GM21528 (cell line): Measurements from ENCODE around the gene COL17A1.

Experiments
- ATAC-seq: cut with Tn5 transposase; IDR thresholded peaks from one replicate; pipeline ENCODE4 v1.9.1; 2021; ENCODE audit warnings: mild to moderate bottlenecking, moderate library complexity; ENCODE audit not compliant: unreplicated experiment, low FRiP score

The COL17A1 gene

DNA sequence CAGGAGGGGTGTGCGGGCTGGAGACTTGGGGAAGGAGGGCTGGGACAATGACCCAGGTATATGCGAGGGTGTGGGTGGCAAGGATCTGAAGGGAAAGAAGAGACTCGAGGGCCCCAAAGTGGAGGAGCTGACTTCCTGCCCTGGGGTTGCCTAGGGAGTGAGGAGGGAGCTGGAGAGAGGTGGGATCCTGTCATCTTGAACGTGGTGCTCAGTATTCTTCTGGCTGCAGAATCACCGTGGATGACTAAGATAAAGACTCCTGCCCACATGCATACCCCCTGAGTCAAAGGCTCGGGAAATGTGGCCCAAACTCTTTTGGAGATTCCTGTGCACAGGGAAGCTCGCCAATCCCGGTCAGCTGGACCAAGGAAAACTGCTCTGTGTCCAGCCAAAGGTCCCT is 31.2 kb downstream of the COL17A1 start:
- ATAC-seq: no peak

DNA sequence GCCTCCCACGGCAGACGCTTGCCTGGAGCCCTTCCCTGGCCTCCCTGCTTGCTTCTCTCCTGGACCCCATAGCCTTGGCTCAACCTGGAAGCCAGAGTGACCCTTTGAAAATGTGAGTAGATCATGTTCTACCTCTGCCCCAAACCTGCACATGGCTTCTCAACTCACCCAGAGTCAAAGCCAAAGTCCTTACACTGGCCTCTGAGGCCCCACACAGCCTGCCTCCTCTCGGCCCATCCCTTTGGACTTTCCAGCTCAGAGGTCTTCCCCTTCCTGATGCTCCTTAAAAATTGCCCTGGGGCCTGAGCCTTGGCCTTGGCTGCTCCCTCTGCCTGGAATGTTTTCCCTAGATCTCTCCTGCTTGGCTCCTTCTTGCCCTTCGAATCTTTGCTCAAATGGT is 32.5 kb downstream of the COL17A1 start:
- no peak for ATAC-seq

DNA sequence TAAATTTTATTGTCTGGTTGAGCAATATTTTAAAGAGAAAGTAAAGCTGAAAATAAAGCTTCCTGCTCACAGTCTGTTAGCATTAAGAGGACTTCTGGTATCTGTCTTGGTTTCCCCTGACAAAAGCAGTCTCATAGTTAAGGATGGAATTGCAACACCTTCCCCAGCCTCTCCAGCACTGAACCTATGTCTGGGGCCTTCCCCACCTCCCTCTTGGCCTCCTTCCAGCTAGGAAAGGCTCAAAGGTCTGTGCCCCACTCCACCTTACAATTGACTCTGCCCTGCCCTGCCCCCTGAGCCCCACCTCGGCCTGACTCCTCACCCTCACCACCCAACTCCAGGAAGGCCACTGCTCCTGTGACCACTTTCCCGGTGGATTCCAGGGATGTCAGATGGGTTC is 33.2 kb downstream of the COL17A1 start:
- no peak for ATAC-seq

DNA sequence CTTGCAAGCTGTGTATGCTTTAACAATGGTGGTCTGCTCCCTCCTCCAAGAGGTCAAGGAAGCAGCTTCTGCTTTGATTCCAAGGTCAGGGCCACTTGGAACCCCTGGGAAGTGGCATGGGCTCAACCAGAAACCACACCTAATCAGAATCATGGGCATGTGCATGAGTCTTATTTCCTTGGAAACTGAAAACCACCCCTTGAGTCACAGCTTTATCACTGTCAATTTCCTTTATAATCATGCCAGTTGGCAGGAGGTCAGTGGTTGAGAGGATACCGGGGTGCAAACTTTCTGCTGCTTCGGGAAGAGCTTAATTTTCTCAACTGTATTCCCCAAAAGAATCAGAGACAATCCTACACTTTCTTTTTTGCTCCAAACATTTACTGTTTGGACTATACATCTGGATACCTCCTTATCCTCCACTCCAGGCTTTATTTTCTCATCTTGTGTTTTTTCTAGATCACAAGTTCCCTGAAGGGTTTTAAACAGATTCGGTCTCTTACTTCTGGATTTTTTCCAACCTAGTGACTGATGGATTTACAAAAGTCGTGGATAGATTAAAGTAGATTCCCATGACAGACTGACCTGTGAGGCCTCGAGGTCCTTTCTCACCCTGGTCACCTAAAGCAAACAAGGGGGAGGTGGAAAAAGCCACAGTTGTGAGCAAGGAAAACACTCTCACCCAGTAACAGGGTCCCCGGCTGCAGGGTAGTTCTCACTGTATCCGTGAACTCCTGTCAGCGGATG is 36.0 kb downstream of the COL17A1 start:
- no peak for ATAC-seq

DNA sequence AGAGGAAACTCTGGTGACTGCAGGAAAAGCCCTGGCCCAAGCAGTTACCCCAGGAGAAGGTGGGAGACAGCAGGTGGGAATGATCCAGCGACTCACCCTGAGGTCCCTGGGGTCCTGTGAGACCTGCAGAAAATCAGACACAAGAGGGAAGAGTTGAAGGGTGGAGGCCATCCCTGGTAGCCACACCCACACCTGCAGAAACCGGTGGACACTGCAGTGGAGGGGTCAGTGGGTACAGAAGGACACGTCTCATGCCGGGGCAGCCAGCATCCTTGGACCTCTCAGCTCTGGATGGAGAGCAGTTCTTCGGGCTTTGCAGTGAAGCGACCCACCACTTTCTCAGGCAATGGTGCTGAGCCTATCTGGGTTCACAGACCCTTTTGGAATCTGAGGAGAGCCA is 39.0 kb downstream of the COL17A1 start:
- ATAC-seq: no peak

DNA sequence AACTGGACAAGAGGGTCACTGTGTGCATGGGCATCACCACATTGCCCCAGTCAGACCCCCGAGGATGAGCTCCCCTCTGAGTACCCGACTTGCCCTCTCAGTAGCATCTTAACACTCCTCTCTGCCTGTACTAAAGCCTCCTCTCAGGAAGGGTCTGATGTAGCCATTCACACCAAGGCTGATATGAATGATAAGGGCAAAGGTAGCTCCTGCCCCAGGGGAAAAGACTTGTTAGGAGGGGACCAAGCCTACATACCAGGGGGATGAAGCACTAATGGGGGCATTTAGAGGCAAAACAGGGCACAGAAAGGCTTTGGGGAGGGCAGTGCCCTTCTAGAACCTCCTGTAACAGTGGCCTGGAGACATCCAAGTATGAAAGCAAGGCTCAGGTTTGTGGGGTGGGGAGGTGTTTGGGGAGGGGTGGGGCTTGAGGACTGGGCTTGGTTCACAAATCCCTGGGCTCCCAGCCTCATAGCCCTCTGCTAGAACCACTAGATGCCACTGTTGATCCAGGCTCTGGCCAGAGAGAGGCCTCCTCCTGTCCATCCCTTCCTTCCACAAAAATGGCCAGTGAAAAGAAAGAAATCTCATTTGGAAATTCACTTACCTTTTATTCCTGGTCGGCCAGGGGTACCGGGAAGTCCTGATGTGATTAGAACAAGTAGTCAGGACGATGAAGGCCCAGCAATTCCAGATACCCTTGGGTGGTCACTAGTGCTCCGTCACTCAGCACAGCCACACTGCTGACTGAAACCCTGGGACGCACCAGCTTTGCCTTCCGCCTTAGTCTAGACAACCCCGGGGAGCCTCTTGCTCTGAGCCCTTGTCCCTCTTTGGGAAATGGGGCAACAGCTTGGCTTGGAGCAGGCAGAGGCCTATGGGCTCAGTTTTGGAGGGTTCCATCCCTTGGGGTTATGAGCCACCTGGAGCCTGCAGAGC is 40.3 kb downstream of the COL17A1 start:
- ATAC-seq: no peak

DNA sequence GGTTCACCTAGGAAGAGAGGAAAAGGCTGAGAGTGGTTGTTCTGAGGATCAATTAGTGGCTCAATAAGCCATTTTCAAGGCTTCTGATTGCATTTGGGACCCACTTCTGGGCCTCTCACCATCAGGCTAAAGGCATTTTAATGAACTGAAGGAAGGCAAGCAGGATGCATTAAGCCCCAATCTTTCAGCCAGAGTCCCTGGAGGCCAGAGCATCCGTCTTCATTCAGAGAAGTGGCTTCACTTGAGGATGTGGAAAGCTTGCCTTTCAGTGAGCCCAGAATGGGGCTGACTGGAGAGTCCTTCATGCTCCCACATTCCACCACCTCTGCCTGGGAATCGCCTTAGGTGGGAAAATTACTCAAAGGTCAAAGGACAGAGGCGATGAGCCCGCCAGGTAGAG is 41.8 kb downstream of the COL17A1 start:
- ATAC-seq: no peak

DNA sequence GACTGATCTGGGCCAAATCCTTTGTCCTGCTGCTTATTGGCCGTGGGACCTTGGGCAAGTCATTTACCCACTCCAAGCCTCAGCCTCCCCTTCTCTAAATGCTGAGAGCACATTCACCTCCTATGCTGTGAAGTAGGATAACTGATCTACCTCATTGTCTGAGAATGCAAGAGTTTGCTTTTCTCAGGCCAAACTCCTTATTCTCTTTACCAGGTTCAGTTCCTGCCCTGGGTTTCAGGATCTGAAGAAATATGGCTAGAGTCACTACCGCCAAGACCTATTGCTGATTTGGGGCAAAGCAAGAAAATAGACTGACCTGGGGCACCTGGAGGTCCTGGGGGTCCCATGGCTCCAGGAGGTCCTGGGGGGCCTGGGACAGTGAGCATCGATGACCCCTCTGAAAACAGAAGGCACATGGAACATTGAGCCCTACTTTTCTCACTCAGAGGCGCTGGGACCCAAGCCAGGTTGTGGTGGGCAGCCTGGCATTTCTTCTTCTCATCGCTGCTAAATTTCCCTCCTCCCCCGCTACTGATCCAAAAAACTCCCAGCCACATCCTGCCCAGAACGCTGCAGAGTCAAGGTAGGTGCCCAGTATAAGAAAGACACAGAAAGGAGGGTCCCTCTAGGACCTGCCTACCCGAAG is 42.4 kb downstream of the COL17A1 start:
- ATAC-seq: no peak

DNA sequence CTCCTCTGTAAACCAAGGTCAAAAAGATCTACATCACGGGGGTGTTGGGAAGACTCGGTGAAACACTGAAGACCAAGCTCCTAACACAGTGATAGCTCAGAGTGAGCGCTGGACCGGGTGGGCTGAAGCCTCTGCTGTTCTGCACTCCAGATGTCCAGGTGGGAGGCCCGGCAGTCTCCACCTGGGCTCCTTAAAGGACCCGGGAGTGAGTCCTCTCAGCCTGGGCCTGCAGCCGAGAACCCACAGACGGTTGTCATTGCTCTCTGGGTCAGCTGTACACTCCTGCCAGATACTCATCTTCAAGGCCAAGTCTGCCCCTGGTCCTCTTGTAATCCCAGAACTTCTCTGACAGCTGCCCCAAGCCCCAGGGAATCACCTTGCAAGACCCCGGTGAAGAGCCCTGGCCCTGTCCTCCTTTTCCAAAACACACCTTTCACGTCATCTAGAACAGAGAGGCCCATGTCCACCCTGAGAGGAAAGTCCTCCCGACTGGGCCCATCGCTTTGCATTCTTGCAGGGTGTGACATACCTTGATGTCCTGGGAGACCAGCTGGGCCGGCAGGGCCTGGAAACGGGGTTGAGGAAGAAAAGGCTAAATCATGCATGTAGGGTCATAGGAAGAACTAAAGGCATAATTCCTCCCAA is 43.7 kb downstream of the COL17A1 start:
- no peak for ATAC-seq

DNA sequence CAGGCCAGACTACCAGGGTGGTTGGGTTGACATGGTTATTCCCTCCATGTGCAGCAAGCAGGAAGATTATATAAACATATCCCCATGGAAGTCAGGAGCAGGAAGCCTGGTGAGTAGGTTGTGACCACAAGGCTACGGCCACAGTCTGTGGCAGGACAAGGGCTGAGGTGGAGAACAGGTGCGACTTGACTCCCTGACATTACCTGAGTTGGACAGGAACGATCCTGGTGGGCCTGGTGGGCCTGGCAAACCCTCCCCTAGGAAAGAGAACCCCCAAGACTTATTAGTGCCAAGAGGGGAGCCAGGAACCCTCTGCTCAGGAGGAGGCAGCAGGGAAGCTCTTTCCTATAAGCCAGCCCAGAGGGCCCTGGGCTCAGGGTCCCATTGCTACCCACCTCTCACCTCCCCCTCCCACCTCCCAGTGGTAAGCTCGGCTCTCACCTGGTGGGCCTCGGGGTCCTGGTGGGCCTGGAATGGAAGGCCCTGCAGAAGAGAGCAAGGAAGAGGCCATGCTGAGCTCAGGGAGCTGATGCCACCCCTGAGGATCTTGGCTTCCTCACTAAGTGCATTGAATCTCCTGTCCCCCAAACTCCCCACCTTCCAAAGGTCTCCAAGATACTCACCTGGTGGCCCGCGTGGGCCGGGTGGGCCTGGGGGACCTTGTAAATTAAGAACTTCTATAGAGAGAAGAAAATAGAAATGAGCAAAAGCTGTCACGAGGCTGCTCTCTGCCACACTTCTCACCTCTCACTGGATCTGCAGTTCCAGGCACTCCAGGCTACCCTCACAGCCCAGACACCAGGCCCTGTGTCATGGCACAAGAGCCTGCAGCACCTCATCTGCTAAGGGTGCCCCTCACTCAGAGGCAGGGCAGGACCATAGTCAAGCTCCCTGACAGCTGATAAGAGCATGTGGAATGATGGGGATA is 44.6 kb downstream of the COL17A1 start:
- ATAC-seq: no peak

DNA sequence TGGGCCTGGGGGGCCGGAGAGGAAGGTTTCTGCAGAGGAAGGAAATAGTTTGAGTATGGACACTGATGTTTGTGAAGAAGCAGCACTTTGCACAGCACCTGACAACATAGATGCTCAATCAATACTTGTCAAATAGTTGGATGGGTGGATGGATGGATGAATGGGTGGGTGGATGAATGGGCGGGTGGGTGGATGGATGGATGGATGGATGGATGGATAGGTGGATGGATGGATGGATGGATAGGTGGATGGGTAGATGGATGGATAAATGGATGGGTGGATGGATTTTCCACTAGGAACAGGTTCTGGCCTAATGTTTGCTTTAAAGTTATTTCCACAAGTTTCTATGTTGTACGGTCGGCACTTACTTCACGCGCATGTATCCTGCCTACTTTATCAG is 45.3 kb downstream of the COL17A1 start:
- ATAC-seq: no peak

DNA sequence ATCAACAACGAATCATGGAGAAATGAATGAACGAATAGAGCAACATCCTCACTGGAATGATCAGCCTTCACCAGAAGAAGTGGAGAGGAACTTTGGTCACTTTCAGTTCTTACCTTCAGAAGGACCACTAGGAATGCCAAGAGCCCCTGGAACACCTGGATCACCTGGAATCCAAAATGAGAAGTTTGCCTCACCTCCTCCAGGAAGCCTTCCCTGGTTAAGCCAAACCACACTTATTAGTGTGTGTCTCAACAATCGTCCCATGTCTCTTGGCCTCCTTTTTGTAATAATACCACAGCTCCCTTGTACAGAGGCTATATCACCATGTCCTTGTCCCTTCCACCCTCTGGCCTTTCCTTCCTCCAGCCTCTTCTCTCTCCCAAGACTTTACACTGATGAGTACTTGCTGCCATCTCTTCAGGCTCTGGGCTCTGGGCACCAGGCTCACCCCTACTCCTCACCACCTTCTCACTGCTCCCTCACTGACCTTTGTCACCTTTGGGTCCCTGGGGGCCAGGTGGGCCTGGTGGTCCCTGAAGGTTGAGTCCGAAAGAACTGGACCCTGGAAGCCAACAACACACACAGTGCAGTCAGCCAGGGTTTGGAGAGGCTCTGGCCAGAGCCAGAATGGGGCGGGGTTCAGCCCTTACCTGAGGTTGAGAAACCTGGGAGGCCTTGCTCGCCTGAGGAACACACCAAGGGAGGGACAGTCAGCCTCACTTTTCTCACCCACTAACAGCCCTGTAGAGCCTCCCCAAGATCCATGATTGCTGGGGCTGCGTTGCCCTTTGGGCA is 46.5 kb downstream of the COL17A1 start:
- no peak for ATAC-seq

DNA sequence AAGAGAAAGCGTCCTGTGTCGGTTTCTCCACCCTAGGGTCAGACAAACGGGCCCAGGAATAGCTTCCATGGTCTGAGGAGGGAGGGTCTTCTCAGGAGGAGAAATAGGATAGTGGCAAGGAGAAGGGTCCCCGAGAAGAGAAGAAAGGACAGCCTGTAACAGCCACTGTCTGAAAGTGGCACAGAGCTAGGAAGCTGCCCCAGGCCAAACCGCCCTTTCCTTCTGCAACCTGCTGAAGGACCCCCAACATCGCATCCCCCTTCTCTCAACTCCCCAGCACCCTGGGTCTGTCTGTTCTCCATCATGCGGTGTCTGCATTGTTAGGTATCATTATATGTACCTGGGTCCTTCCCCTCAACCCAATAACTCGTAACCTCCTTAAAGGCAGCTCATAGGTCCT is 47.1 kb downstream of the COL17A1 start:
- no peak for ATAC-seq

DNA sequence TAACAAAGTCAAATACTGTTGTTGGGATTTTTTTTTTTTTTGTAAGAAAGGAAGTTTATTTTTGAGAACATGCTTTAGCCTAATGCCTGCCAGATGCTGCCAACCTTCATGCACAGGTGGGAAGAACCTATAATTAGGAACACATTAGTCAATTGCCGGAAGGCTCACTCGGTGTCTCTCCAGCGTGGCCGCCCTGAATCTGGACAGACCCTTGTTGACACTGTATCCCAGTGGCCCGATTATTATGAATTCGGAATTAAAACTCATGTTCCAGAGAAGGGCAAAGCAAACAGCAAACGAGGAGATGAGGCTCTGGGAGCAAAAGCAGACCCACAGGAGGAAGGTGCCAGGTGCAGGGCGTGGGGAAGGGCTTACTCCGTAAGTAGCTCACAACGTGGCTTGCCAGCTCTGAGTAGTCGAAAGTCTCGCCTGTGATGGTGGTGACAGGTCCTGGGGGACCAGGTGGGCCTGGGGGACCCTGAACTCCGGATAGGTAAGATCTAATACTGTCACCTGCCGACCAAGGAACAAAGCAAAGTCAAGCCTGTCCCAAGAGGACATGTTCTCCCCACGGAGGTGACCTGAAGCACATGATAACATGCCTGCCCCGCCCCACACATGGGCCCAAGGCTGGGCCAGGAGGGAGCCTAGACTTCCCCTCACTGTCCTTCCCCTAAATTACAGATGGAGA is 48.3 kb downstream of the COL17A1 start:
- ATAC-seq: no peak

DNA sequence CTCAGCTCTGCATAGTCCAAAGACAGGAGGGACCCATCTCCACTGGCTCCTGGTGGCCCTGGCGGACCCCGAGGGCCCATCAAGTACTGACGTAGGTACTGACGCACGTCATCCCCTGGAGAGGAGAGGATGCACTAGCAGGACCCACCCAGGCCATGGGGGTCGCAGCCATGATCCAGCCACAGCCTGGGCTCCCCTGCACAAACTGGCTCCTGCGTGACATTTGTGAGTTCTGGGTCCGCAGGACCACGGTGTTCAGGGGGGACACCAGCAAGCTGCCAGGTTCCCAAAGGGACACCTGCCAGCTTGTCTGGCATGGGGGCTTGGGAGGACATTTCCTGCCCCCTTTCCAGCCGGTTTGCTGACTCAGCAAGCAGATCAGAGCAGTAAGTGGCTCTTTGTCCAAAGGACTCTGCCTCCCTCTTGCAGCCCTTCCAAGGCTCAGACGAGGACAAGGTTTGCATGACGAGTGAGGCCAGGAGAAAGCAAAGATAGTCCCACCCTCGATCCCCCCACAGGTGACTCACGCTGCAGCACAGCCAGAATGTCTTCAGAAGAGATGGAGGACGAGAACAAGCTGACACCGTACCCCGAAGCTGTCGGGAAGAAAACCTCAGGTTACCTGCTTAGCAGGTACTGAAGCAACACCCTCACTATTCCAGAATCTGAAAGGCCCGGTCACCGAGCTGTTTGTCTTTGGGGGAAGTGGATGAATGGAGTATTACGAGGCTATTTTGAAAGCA is 49.0 kb downstream of the COL17A1 start:
- no peak for ATAC-seq

DNA sequence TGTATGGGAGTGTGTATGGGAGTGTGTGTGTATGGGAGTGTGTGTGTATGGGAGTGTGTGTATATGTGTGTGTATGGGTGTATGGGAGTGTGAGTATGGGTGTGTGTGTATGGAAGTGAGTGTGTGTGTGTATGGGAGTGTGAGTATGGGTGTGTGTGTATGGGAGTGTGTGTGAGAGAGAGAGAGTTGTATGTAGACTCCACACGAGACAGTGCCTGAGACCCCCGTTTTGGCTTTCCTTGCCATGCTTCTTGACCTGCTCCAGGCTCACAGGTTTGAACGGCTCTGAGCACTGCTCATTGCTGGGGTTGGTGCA is 49.7 kb downstream of the COL17A1 start:
- ATAC-seq: no peak

DNA sequence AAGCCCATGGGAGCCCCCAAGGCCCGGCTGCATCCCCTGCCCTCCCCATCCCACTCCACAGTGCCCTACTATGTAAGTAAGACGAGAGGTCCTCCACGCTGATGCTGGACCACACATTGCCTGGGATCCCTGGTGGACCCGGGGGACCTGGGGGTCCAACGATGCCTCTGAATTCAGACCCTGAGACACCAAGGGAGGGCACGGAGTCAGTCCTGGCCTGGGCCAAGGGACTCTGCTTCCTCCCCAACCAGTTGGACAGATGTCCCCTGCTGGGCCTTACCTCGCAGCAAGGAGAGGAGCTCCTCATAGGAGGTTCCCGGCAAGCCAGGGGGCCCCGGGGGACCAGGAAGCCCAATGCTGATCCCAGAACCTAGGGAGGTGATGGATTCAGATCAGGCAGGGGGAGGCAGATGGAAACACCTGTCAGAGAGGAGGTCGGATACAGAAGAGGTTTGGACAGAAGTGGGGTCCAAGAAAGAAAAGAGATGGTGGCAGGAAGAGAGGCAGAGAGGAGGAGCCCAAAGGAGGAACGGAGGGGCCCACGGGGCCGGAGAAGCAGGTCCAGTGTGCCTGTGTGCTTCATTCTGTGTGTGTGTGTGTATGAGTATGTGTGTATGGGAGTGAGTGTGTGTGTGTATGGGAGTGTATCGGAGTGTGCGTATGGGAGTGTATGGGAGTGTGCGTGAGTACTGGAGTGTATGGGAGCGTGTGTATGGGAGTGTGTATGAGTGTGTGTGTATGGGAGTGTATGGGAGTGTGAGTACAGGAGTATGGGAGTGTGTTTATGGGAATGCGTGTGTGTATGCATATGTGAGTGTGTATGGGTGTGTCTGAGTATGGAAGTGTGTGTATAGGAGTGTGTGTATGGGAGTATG is 50.2 kb downstream of the COL17A1 start:
- no peak for ATAC-seq
